AG04450 (cell line): ENCODE data around the gene UBR3. TPM values are rescaled to one million over a fixed set of nuclear protein-coding genes. Genes with fewer than 3 reads are reported as not detected.

ENCODE experiments used
- CTCF ChIA-PET: fragments of 300-600, 350-600 bp; formaldehyde crosslinking; extraction: SDS; loops from one replicate; lab custom pipeline; 2022; ENCODE audit warnings: antibody characterized with exemption, inconsistent platforms; lab: Charles Lee
- POLR2A ChIA-PET: fragments of 350-600 bp; formaldehyde crosslinking; extraction: SDS; loops from one replicate; lab custom pipeline; 2021; ENCODE audit warnings: antibody characterized with exemption, inconsistent platforms; lab: Yijun Ruan, JAX
- DNase-seq: peaks from one replicate; pipeline ENCODE4 v3.0.0-alpha.2; 2011; ENCODE audit warnings: low read depth, low spot score
- H3K27ac ChIP-seq: one replicate; pipeline ENCODE4 v1.5.1; 2012; ENCODE audit warnings: low read depth, low read length, control low read depth
- H3K27me3 ChIP-seq: one replicate; pipeline ENCODE4 v1.6.0; 2012; ENCODE audit warnings: low read length; ENCODE audit not compliant: control insufficient read depth, insufficient read depth
- H3K4me3 ChIP-seq: 2 replicates; pipeline ENCODE4 v1.5.1; 2011; ENCODE audit warnings: mild to moderate bottlenecking, low read depth, low read length, control low read depth
- H3K9me3 ChIP-seq: 2 replicates; pipeline ENCODE4 v1.5.1; 2012; ENCODE audit warnings: low read length; ENCODE audit not compliant: control insufficient read depth, insufficient read depth
- polyA plus RNA-seq: library from polyadenylated mRNA; depleted of rRNA; stranded (reverse); fragments of >200 nt; gene quantifications from 2 replicates; pipeline ENCODE4 v1.2.3, GENCODE V29; 2011
- TF ChIP-seq, protein P1 (sequence below): IDR thresholded peaks from 2 replicates; pipeline ENCODE4 v1.5.1; 2011; ENCODE audit warnings: low read depth, low read length, control low read depth, inconsistent platforms

The UBR3 gene
- polyA plus RNA-seq, 1 experiment, result 20.3 TPM

DNA sequence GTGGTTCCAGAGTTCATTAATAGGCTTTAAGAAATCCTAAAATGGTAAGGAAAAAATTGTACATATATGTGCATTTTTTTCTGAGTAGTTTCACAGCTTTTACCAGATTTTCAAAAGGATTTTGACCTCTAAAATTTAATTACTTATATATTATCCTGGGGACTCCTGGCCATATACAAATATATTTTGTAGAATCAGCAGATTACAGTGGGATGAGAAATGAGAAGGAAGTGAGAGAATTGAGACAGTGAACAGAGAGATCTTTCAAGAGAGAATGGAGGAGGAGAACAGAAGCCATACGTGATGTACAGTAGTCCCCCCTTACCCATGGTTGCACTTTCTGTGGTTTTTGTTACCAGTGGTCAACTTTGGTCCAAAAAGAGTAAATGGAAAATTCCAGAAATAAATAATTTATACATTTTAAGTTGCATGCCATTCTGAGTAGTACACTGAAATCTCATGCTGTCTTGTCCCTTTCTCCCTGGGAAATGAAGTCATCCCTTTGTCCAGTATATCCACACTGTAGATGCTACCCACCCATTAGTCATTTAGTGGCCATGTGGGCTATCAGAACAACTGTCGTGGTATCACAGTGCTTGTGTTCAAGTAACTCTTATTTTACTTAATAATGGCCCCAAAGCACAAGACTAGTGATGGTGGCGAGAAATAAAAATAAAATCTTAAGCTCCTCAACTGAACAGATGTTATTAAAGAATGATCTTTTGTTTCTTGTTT lies 220.2 kb downstream of the UBR3 start:
- ChIA-PET CTCF (no interaction called here), POLR2A (no interaction called here)
- Histone ChIP-seq H3K27ac (no peak overlapping the region), H3K9me3 (no peaks in the 10 kb centered on the region), H3K4me3 (no peak overlapping the region), H3K27me3 (no peaks in the 10 kb centered on the region)
- TF ChIP-seq, protein P1, sequence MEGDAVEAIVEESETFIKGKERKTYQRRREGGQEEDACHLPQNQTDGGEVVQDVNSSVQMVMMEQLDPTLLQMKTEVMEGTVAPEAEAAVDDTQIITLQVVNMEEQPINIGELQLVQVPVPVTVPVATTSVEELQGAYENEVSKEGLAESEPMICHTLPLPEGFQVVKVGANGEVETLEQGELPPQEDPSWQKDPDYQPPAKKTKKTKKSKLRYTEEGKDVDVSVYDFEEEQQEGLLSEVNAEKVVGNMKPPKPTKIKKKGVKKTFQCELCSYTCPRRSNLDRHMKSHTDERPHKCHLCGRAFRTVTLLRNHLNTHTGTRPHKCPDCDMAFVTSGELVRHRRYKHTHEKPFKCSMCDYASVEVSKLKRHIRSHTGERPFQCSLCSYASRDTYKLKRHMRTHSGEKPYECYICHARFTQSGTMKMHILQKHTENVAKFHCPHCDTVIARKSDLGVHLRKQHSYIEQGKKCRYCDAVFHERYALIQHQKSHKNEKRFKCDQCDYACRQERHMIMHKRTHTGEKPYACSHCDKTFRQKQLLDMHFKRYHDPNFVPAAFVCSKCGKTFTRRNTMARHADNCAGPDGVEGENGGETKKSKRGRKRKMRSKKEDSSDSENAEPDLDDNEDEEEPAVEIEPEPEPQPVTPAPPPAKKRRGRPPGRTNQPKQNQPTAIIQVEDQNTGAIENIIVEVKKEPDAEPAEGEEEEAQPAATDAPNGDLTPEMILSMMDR, result no peak
- DNase-seq, result no peak

DNA sequence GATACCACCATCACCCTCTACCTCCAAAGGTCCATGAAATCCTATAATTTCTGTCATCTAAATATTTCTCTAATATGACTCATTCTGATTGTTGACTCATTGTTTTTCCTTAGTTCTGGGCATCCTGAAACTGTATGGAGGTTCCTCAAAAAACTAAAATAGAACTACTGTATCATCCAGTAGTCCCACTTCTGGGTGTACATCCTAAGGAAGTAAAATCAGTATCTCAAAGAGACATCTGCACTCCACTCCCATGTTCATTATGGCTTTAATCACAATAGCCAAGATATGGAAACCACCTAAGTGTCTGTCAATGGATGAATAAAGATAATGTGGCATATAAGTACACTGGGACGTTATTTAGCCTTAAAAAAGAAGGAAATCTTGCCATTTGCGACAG lies 224.9 kb downstream of the UBR3 start:
- TF ChIP-seq, protein P1, result no peak
- Histone ChIP-seq H3K27ac (no peak overlapping the region), H3K27me3 (no peaks in the 10 kb centered on the region), H3K4me3 (no peak overlapping the region), H3K9me3 (no peaks in the 10 kb centered on the region)
- POLR2A ChIA-PET, result no interaction called here
- CTCF ChIA-PET, result no interaction called here
- no peak for DNase-seq

- Histone ChIP-seq H3K27me3 (no peaks in the 10 kb centered on the region), H3K9me3 (no peaks in the 10 kb centered on the region), H3K4me3 (no peak overlapping the region), H3K27ac (no peak overlapping the region)
- DNase-seq, result no peak
- TF ChIP-seq, protein P1, result no peak
- ChIA-PET CTCF (no interaction called here), POLR2A (no interaction called here)
These were observed 227.7 kb downstream of the UBR3 start for GRCh38 chr2:170054997-170055396.

DNA sequence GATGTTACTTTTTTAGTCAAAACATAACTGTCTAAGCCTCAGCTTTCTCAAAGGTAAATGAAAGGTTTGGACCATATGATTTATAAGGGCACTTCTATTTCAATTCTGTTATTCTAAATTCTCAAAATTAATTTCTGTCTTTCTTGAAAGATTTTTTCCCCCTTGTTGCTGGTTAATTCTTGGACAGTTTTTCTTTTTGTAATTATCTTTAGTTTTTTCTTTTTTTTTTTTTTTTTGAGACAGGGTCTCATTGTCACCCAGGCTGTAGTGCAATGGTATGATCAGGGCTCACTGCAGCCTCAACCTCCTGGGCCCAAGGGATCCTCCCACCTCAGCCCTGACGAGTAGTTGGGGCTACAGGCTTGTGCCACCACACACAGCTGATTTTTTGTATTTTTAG lies 229.6 kb downstream of the UBR3 start:
- DNase-seq, result no peak
- H3K27ac ChIP-seq, result no peak overlapping the region
- ChIA-PET CTCF (no interaction called here), POLR2A (no interaction called here)
- H3K4me3 ChIP-seq, result no peak overlapping the region
- no peaks in the 10 kb centered on the region for H3K27me3 ChIP-seq
- TF ChIP-seq, protein P1, result no peak
- no peaks in the 10 kb centered on the region for H3K9me3 ChIP-seq

DNA sequence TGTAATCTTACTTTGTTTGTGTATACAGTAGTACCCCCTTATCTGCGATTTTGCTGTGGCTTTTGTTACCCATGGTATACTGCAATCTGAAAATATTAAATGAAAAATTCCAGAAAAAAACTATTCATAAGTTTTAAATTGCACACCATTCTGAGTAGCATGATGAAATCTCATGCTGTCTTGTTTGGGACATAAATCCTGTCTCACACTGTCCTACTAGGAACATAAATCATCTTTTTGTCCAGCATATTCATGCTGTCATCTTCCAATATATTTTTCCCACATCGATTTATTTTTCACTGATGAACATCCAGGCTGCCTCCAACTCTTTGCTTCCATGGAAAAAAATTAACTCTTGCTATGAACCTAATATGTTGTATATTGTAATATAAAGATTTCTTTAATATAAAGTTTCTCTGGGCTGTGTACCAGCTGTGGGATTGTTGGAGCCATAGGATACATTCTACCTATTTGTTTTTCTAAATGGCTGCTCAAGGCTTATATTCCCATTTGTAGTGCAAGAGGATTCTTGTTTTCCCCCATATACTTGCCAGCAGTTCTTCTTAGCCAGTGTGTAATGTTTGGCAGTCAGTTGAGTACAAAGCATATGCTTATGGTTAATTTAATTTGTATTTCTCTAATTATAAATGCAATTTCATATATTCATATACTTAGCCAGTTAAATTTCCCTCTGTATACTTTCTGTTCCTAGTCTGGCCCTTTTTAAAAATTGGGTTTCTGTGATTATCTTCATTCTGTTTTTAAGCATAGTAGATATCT lies 236.4 kb downstream of the UBR3 start:
- no peaks in the 10 kb centered on the region for H3K27me3 ChIP-seq
- POLR2A ChIA-PET, result no interaction called here
- CTCF ChIA-PET, result interaction anchor here (0.5 to 0.8 kb wide), 2 partner anchors 149 to 865 kb away, joined by 3 to 5 read pairs; no protein-coding TSS in a partner anchor
- TF ChIP-seq, protein P1, result no peak
- no peaks in the 10 kb centered on the region for H3K9me3 ChIP-seq
- H3K4me3 ChIP-seq, result no peak overlapping the region
- no peak overlapping the region for H3K27ac ChIP-seq
- DNase-seq, result no peak
